ENCODE results near the gene FAHD2A.
"Not testable (repeated sequence)": the region's sequence is repeated elsewhere in the genome, so short reads cannot be mapped to it uniquely, and the experiment has no call there.

Gene FAHD2A

GRCh38 chr2:95375532-95376150 is 26.9 kb upstream of the FAHD2A start:
- no peak for DNase-seq (ENCODE audit: low read depth in 2 of 2)

DNA sequence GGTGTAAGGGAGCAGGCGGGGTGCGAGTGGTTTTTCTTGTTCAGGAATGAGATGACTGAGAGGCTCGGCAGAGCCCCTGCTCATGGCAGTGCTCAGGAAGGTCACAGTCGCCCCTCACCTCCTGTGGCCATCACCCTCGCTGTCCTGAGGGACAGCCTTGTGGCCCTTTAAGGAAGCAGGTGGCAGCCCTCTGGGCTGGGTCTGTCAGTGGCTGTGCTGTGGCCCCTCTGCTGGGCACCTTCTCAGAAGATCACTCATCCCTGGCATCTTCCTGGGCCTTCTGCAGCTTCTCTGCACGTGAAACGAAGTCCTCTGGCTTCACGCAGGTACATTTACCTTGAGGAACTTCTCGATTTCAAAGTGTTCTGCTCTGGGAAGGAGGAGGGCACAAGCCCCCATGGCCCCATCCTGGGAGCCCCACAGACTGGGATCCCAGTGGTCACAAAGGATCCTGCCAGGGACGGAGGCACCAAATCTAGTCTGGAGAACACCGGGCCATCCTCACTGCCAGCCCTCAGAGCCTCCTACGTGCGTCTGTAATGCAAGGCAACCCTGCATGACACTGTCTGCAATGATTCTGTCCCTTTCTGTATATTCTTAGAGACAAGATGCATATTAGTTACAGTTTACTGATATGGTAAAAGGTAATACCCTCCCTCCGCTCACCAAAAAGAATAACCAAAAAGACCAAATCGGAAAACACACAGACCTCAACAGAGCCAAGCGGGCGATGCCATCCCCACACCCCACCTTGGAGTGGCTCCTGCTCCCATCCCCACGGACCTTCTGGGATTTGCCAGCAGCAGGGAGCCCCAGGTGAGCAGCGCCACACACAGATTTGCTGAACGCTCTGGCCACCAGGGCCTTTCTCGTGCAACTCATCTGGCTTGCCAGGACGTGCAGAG is 25.9 kb upstream of the FAHD2A start:
- no peak for DNase-seq (ENCODE audit: low read depth in 2 of 2)

- no peak for DNase-seq (ENCODE audit: low read depth in 2 of 2)
Observed at GRCh38 chr2:95377216-95378123, 25.0 kb upstream of the FAHD2A start.

- not testable (repeated sequence) for DNase-seq (ENCODE audit: low read depth in 2 of 2)
Observed at GRCh38 chr2:95378281-95378680, 24.2 kb upstream of the FAHD2A start.

DNA sequence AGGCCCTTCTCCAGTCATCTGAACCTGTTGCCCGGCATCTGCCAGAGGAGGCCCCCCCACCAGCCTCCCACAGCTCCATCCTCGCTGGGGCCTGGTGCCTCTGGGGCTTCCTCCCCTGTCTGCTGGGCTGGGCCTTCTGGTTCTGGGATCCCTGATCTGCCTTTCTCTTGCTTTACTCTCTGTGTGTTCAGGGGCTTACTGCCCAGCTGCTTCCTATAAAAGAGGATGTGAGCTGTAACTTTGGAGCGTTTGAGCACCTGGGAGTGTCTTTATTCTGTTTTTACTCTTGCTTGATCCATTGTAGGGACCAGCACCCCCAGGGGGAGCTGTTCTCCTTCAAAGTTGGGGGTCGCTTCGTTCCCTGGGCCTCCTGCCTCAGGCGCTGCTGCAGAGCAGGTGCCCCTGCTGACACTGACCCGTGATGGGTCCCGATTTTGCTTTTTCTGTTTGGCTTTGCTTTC is 23.1 kb upstream of the FAHD2A start:
- DNase-seq (ENCODE audit: low read depth in 2 of 2), result no peak

DNA sequence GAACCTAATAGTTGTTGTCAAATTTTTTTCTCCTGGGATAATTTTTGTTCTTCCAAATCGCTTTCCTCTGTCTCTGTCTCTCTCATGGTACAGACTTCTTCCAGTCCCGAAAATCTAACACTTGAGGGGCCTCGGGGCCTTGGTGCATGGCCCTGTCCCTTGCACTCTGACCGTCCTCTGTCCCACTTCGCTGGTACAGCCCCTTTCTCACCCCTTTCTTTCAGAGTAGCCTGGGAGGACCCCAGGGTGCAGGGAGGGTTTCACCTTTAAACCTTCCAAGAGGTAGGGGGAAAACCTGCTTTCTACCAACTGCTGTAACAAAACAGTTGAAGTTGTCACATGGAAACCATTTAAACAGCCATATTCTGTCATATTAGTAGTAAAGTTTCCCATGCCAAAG is 22.2 kb upstream of the FAHD2A start:
- no peak for DNase-seq (ENCODE audit: low read depth in 2 of 2)

DNA sequence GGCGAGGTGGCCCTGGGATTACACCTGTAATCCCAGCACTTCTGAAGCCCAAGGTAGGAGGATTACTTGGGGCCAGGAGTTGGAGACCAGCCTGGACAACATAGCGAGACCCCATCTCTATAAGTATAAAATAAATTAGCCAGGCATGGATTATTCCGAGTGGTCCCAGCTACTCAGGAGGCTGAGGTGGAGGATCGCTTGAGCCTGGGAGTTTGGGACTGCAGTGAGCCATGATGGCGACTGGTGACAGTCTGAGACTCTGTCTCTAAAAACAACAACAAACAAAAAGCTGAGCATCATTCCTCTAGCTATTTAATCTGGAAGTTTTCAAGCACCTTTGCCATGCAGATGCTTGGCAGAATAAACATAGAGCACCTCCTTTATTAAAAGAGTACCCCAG is 21.8 kb upstream of the FAHD2A start:
- no peak for DNase-seq (ENCODE audit: low read depth in 2 of 2)

- no peak for DNase-seq (ENCODE audit: low read depth in 2 of 2)
Observed at GRCh38 chr2:95381212-95382191, 21.0 kb upstream of the FAHD2A start.

- no peak for DNase-seq (ENCODE audit: low read depth in 2 of 2)
Observed at GRCh38 chr2:95382192-95382591, 20.3 kb upstream of the FAHD2A start.

DNA sequence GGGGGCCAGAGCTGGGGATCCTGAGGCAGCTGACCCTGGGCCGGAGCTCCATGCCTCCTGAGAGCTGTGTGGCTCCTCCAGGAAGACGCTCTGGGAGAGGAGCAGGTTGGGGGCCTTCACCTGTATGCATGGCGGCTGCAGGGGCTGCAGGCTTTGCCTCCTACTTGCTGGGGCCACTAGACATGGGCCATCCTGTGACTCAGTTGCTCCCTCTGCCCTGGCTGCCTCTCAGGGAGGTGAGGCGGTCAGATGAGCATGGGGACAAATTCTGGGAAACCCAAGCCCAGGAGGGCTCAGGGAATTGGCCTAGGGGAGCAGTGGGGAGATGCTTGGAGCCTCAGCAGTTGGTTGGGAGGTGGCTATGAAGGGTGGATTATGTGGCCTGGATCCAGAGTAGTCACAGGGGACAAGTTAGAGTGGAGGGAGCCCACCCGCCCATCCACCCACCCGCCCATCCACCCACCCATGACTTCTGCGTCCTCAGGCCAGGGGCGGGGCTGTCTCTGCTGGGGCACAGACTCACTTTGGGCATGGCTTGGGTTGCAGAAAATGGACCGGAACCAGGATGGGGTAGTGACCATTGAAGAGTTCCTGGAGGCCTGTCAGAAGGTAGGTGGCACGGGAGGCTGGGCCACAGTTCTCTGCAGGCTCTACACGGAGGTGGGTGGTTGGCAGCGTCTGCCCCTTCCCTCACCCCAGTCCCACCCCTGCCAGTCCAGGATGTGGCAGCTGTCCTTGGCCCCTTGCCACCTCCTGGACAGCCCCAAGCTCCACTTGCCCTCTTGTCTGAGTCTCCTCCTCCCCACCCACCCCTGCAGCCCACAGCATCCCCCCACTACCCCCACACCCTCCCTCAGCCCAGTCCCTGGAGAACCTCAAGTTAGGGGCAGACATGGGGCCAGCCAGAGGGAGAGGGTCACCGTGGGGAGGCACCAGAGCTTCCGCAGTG is 19.5 kb upstream of the FAHD2A start:
- no peak for DNase-seq (ENCODE audit: low read depth in 2 of 2)

- DNase-seq (ENCODE audit: low read depth in 2 of 2), result no peak
Observed at GRCh38 chr2:95383635-95384027, 18.9 kb upstream of the FAHD2A start.

DNA sequence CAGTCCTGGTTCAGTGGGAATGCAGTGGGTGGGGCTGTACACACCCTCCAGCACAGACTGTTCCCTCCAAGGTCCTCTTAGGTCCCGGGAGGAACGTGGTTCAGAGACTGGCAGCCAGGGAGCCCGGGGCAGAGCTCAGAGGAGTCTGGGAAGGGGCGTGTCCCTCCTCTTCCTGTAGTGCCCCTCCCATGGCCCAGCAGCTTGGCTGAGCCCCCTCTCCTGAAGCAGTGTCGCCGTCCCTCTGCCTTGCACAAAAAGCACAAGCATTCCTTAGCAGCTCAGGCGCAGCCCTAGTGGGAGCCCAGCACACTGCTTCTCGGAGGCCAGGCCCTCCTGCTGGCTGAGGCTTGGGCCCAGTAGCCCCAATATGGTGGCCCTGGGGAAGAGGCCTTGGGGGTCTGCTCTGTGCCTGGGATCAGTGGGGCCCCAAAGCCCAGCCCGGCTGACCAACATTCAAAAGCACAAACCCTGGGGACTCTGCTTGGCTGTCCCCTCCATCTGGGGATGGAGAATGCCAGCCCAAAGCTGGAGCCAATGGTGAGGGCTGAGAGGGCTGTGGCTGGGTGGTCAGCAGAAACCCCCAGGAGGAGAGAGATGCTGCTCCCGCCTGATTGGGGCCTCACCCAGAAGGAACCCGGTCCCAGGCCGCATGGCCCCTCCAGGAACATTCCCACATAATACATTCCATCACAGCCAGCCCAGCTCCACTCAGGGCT is 17.5 kb upstream of the FAHD2A start:
- DNase-seq (ENCODE audit: low read depth in 2 of 2), result no peak

GRCh38 chr2:95385570-95385984 is 16.9 kb upstream of the FAHD2A start:
- no peak for DNase-seq (ENCODE audit: low read depth in 2 of 2)

DNA sequence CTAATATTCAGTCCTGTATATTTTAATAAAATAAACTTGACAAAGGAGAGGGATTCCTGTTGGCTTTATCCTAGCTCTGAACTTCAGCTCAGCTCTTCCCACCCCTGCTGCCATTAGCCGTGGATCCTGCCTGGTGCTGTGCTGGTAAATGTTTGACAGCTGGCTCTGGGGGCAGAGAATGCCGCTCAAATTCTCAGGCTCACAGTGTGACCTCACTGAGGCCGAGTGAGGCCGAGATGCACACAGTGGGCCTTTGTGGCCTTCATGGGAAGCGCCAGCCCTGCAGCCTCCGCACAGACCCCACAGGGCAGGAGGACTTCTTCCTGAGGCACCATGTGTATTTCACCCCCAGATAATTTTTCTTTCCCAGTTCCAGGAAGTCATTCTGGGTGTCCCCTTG is 16.5 kb upstream of the FAHD2A start:
- no peak for DNase-seq (ENCODE audit: low read depth in 2 of 2)

- no peak for DNase-seq (ENCODE audit: low read depth in 2 of 2)
Observed at GRCh38 chr2:95387358-95387757, 15.2 kb upstream of the FAHD2A start.

- no peak for DNase-seq (ENCODE audit: low read depth in 2 of 2)
Observed at GRCh38 chr2:95388091-95388692, 14.3 kb upstream of the FAHD2A start.

DNA sequence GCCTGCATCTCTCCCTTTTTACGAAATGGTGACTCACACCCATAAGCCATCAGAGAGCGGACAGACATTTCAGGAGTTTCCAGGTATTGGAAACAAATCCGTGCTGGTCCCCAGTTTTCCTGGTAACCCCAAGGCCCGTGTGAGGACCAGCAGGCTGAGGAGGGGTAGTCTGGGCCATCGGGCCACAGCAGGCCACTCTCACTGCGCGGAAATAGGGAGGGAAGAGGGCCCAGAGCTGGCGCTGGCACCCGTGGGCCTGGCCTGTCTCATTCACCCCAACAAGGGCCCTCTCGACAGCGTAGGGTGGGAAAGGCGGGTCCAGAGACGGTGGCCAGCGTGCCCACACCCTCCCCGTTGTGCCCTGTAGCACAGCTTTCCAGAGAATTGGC is 13.7 kb upstream of the FAHD2A start:
- no peak for DNase-seq (ENCODE audit: low read depth in 2 of 2)

GRCh38 chr2:95389245-95390119 is 13.0 kb upstream of the FAHD2A start:
- DNase-seq (ENCODE audit: low read depth in 2 of 2), result peak; percentile 34 to 61

All from stimulated activated CD4-positive, alpha-beta T cell treated with anti-CD3 and anti-CD28 coated beads, Interleukin-4, amount 100 ng/mL, for 48 hours (primary cell).